ENCODE results near the gene CRNKL1. TPM values are rescaled to one million over a fixed set of nuclear protein-coding genes. Genes with fewer than 3 reads are reported as not detected.

CRNKL1 gene
- total and polyA plus RNA-seq, 2 donors (not counting 3 experiments of a cell fraction or from before 2014, with no cell fraction given), result 4.9 to 22.3 TPM

GRCh38 chr20:20063941-20064702 lies 11.9 kb upstream of the CRNKL1 start:
- no peak overlapping the region for H3K9ac ChIP-seq (replicated peaks; ENCODE audit: extremely low read depth, insufficient read depth, low read length)
- H3K4me1 ChIP-seq (ENCODE audit: control insufficient read depth, extremely low read depth, insufficient read depth, low read length), result no peaks in the 10 kb centered on the region
- TF ChIP-seq POLR2AphosphoS5 (IDR thresholded peaks at IDR 0.05; ENCODE audit: insufficient read depth, low read depth, low read length) (no peak), CTCF (IDR thresholded peaks at IDR 0.05; ENCODE audit: extremely low read depth in 1 of 2, insufficient read depth in 1 of 2, low read depth in 1 of 2, low read length in 2 of 2) (no peak), EZH2 (IDR thresholded peaks at IDR 0.05; ENCODE audit: borderline replicate concordance, low read depth, low read length, severe bottlenecking) (no peak), JUN (IDR thresholded peaks at IDR 0.05; ENCODE audit: borderline replicate concordance, insufficient read depth, insufficient read length, low read depth) (no peak), GATA2 (IDR thresholded peaks at IDR 0.05; ENCODE audit: insufficient read depth, insufficient read length, low read depth, low read length) (no peak), FOS (IDR thresholded peaks at IDR 0.05; ENCODE audit: borderline replicate concordance, insufficient read depth, low read length) (no peak), MYC (IDR thresholded peaks at IDR 0.05; ENCODE audit: low read depth, low read length) (no peak), POLR2A (IDR thresholded peaks at IDR 0.05; ENCODE audit: low read depth, low read length) (no peak)
- TF ChIP-seq, protein P1, sequence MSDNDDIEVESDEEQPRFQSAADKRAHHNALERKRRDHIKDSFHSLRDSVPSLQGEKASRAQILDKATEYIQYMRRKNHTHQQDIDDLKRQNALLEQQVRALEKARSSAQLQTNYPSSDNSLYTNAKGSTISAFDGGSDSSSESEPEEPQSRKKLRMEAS (IDR thresholded peaks at IDR 0.05; ENCODE audit: insufficient read depth, insufficient read length), result no peak
- no TSS peak for BruUV-seq (replicated peaks)
- H3K9me1 ChIP-seq (replicated peaks; ENCODE audit: control insufficient read depth, extremely low read depth, insufficient read depth, low read length), result no peaks in the 10 kb centered on the region
- DNase-seq (ENCODE audit: low read depth, low spot score) (no peak), FAIRE-seq (no peak)
- peaks cover 4 to 30% of the 10 kb centered on the region in 2 experiments for H3K27me3 ChIP-seq (ENCODE audit: control insufficient read depth in 2 of 2, insufficient read depth in 2 of 2, low read length in 2 of 2)
- no peaks in the 10 kb centered on the region for H4K20me1 ChIP-seq (replicated peaks; ENCODE audit: control insufficient read depth, extremely low read depth, insufficient read depth, low read length)
- H2AFZ ChIP-seq (ENCODE audit: low read depth, low read length), result no peak overlapping the region
- no peaks in the 10 kb centered on the region for H3K36me3 ChIP-seq (ENCODE audit: control insufficient read depth in 2 of 2, extremely low read depth in 1 of 2, insufficient read depth in 2 of 2, low read length in 2 of 2)
- H3K4me3 ChIP-seq (replicated peaks in 1 of 3; ENCODE audit: insufficient read depth in 1 of 3, low read depth in 1 of 3, low read length in 3 of 3), result no peak overlapping the region
- no peak overlapping the region for H3K27ac ChIP-seq (ENCODE audit: insufficient read depth, low read depth, low read length)
- no peaks in the 10 kb centered on the region for H3K9me3 ChIP-seq (replicated peaks; ENCODE audit: control insufficient read depth, insufficient read depth, low read length)
- CTCF ChIA-PET, result no interaction called here
- H3K79me2 ChIP-seq (ENCODE audit: control insufficient read depth, insufficient read depth, low read length), result no peaks in the 10 kb centered on the region
- H3K4me2 ChIP-seq (ENCODE audit: insufficient read depth, low read length), result no peak overlapping the region
- POLR2A ChIA-PET, result no interaction called here
- intact Hi-C loops (cut with micrococcal nuclease), result no loop called here
- dilution Hi-C loops (cut with MboI; ENCODE audit: extremely low pct_ligation_motif_present, low sequenced_read_pairs), result no loop called here

Measured in endothelial cell of umbilical vein (primary cell).